ENCODE data around the gene AVP. TPM values are rescaled to one million over a fixed set of nuclear protein-coding genes. Genes with fewer than 3 reads are reported as not detected.

AVP gene
- total and polyA plus RNA-seq, 2 of the 13 experiments (the other 11 are each of a cell fraction or from before 2014, with no cell fraction given), result 0.12 TPM; not detected in 1

DNA sequence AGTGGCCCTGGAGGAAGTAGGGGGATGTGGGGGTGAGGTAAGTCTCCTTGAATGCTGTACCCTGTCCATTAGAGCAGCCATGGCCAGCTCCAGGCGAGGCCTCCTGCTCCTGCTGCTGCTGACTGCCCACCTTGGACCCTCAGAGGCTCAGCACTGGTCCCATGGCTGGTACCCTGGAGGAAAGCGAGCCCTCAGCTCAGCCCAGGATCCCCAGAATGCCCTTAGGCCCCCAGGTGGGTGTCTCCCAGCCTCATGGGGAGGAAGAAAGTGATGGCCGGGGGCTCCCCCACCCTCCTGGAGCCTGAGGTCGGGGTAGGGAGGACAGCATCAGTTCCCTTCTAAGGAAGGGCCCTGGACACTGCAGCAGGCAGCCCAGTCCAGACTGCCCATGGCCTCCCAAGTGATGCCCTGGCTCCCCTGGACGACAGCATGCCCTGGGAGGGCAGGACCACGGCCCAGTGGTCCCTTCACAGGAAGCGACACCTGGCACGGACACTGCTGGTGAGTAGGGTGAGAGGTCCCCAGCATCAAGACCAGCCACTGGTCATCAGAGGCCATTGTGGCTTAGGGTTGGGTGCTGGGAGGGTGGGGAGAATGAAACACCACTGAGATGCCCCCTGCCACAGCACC, 40.1 kb downstream of the AVP start (continued):
- TF ChIP-seq PITX1 (CRISPR knock-in tag; IDR thresholded peaks at IDR 0.05) (0 out of 2 replicates have a peak, but pooled peaks have one; percentile 14), NRL (CRISPR knock-in tag; IDR thresholded peaks at IDR 0.05; ENCODE audit: borderline replicate concordance) (peak; percentile 74; the same call in 1 of the 2 replicates), KMT2B (CRISPR knock-in tag; IDR thresholded peaks at IDR 0.05) (no peak), ZBTB42 (CRISPR knock-in tag; IDR thresholded peaks at IDR 0.05) (no peak), TBX3 (IDR thresholded peaks at IDR 0.05; ENCODE audit: borderline replicate concordance) (no peak), MTERF4 (CRISPR knock-in tag; IDR thresholded peaks at IDR 0.05) (no peak), EEA1 (CRISPR knock-in tag; IDR thresholded peaks at IDR 0.05; ENCODE audit: borderline replicate concordance) (0 out of 2 replicates have a peak, but pooled peaks have one; percentile 2), RAD21 (CRISPR knock-in tag; IDR thresholded peaks at IDR 0.05) (no peak), ATRX (CRISPR knock-in tag; IDR thresholded peaks at IDR 0.05; ENCODE audit: borderline replicate concordance) (no peak), ZNF260 (CRISPR knock-in tag; IDR thresholded peaks at IDR 0.05; ENCODE audit: borderline replicate concordance, low read depth) (0 out of 2 replicates have a peak, but pooled peaks have one; percentile 37)
- TF ChIP-seq, protein P1, sequence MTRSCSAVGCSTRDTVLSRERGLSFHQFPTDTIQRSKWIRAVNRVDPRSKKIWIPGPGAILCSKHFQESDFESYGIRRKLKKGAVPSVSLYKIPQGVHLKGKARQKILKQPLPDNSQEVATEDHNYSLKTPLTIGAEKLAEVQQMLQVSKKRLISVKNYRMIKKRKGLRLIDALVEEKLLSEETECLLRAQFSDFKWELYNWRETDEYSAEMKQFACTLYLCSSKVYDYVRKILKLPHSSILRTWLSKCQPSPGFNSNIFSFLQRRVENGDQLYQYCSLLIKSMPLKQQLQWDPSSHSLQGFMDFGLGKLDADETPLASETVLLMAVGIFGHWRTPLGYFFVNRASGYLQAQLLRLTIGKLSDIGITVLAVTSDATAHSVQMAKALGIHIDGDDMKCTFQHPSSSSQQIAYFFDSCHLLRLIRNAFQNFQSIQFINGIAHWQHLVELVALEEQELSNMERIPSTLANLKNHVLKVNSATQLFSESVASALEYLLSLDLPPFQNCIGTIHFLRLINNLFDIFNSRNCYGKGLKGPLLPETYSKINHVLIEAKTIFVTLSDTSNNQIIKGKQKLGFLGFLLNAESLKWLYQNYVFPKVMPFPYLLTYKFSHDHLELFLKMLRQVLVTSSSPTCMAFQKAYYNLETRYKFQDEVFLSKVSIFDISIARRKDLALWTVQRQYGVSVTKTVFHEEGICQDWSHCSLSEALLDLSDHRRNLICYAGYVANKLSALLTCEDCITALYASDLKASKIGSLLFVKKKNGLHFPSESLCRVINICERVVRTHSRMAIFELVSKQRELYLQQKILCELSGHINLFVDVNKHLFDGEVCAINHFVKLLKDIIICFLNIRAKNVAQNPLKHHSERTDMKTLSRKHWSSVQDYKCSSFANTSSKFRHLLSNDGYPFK (CRISPR knock-in tag; IDR thresholded peaks at IDR 0.05; ENCODE audit: borderline replicate concordance), result peak; percentile 1; the same call in 1 of the 2 replicates
- TF ChIP-seq, protein P2, sequence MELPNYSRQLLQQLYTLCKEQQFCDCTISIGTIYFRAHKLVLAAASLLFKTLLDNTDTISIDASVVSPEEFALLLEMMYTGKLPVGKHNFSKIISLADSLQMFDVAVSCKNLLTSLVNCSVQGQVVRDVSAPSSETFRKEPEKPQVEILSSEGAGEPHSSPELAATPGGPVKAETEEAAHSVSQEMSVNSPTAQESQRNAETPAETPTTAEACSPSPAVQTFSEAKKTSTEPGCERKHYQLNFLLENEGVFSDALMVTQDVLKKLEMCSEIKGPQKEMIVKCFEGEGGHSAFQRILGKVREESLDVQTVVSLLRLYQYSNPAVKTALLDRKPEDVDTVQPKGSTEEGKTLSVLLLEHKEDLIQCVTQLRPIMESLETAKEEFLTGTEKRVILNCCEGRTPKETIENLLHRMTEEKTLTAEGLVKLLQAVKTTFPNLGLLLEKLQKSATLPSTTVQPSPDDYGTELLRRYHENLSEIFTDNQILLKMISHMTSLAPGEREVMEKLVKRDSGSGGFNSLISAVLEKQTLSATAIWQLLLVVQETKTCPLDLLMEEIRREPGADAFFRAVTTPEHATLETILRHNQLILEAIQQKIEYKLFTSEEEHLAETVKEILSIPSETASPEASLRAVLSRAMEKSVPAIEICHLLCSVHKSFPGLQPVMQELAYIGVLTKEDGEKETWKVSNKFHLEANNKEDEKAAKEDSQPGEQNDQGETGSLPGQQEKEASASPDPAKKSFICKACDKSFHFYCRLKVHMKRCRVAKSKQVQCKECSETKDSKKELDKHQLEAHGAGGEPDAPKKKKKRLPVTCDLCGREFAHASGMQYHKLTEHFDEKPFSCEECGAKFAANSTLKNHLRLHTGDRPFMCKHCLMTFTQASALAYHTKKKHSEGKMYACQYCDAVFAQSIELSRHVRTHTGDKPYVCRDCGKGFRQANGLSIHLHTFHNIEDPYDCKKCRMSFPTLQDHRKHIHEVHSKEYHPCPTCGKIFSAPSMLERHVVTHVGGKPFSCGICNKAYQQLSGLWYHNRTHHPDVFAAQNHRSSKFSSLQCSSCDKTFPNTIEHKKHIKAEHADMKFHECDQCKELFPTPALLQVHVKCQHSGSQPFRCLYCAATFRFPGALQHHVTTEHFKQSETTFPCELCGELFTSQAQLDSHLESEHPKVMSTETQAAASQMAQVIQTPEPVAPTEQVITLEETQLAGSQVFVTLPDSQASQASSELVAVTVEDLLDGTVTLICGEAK (IDR thresholded peaks at IDR 0.05), result no peak
- TF ChIP-seq, protein P2 (CRISPR knock-in tag; IDR thresholded peaks at IDR 0.05), result no peak

Measured in HepG2 (cell line).